ENCODE results near the gene TRAK1. TPM values are rescaled to one million over a fixed set of nuclear protein-coding genes. Genes with fewer than 3 reads are reported as not detected.
A peak's percentile ranks its signal among the peaks of the same experiment; 100 is the strongest.

TRAK1 gene
- total RNA-seq, 1 donor from 2014 or later = 50.7 TPM

DNA sequence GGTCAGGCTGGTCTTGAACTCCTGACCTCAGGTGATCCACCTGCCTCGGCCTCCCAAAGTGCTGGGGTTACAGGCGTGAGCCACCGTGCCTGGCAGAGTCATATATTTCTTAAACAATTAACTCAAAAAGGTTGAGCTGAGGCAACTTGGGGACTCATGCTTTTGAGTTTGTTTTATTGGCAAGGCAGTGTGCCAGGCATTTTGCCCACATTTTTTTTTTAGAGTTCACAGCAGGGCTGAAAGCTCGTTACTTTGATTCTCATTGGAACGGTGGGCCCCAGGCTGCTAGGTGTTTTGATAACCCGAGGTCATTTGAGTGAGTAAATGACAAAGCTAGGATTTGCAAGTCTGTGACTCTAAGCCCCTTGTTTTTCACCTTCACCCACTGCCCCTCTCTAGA lies 98.6 kb downstream of the TRAK1 start:
- Mint-ChIP-seq H3K4me1 (peaks cover 8% of the 10 kb centered on the region), H3K9me3 (no peaks in the 10 kb centered on the region), H3K27ac (peak overlapping the region; percentile 43), H3K27me3 (ENCODE audit: low read depth) (no peaks in the 10 kb centered on the region), H3K4me3 (no peak overlapping the region), H3K36me3 (peaks cover 17% of the 10 kb centered on the region)
- DNase-seq (ENCODE audit: low spot score in 2 of 2, unreplicated experiment in 2 of 2) = no peak
- TF ChIP-seq, protein P1, sequence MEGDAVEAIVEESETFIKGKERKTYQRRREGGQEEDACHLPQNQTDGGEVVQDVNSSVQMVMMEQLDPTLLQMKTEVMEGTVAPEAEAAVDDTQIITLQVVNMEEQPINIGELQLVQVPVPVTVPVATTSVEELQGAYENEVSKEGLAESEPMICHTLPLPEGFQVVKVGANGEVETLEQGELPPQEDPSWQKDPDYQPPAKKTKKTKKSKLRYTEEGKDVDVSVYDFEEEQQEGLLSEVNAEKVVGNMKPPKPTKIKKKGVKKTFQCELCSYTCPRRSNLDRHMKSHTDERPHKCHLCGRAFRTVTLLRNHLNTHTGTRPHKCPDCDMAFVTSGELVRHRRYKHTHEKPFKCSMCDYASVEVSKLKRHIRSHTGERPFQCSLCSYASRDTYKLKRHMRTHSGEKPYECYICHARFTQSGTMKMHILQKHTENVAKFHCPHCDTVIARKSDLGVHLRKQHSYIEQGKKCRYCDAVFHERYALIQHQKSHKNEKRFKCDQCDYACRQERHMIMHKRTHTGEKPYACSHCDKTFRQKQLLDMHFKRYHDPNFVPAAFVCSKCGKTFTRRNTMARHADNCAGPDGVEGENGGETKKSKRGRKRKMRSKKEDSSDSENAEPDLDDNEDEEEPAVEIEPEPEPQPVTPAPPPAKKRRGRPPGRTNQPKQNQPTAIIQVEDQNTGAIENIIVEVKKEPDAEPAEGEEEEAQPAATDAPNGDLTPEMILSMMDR (IDR thresholded peaks at IDR 0.05; ENCODE audit: unreplicated experiment) = no peak

DNA sequence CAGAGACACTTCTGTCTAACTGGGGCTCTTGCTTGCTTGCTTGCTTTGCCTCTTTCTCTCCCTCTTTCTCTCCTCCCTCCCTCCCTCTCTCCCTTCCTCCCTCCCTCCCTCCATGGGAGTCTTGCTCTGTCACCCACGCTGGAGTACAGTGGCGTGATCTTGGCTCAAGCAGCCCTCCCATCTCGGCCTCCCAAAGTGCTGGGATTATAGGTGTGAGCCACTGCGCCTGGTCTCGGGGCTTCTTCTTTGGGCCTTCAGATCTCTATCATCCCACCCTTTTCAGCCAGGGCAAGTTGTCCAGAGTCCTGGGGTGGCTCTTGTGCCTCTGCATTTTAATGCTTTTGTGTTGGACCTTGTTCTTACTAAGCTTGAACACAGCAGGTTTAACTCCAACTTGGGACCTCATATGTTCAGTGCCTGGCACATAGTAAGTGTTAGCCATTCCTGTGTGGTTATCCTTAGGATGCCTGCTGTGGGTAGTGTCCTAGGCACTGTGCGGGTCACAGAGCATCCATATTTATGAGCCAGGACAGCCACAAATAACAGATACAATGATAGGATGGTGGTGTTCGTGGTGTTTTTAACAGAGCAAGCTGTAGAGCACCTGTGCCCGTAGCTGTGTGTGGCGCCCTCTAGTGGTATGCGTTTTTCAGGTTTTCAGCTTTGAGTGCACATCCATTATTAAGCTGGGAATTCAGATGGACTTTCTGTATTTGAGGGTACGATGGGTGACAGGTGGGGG lies 99.7 kb downstream of the TRAK1 start:
- Mint-ChIP-seq H3K27ac (no peak overlapping the region), H3K4me3 (no peak overlapping the region), H3K4me1 (peaks cover 8% of the 10 kb centered on the region), H3K27me3 (ENCODE audit: low read depth) (no peaks in the 10 kb centered on the region), H3K36me3 (peaks cover 11% of the 10 kb centered on the region), H3K9me3 (no peaks in the 10 kb centered on the region)
- peak; percentile 54 to 84 for DNase-seq (ENCODE audit: low spot score in 2 of 2, unreplicated experiment in 2 of 2)
- TF ChIP-seq, protein P1 (IDR thresholded peaks at IDR 0.05; ENCODE audit: unreplicated experiment) = peak; percentile 86

DNA sequence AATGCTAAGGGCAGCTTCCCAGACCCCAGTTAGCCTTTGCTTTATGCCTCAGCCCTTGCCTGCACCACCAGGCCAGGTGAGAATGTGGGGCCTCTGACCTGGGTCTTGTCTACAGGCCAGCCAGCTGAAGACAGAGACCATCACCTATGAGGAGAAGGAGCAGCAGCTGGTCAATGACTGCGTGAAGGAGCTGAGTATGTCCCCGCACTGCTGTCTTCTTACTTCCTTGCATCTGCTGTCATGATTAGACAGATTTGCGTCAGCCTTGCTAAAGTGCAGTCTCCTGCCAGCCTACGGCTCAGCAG lies 100.2 kb downstream of the TRAK1 start:
- Mint-ChIP-seq H3K27ac (no peak overlapping the region), H3K4me1 (peaks cover 8% of the 10 kb centered on the region), H3K9me3 (no peaks in the 10 kb centered on the region)

DNA sequence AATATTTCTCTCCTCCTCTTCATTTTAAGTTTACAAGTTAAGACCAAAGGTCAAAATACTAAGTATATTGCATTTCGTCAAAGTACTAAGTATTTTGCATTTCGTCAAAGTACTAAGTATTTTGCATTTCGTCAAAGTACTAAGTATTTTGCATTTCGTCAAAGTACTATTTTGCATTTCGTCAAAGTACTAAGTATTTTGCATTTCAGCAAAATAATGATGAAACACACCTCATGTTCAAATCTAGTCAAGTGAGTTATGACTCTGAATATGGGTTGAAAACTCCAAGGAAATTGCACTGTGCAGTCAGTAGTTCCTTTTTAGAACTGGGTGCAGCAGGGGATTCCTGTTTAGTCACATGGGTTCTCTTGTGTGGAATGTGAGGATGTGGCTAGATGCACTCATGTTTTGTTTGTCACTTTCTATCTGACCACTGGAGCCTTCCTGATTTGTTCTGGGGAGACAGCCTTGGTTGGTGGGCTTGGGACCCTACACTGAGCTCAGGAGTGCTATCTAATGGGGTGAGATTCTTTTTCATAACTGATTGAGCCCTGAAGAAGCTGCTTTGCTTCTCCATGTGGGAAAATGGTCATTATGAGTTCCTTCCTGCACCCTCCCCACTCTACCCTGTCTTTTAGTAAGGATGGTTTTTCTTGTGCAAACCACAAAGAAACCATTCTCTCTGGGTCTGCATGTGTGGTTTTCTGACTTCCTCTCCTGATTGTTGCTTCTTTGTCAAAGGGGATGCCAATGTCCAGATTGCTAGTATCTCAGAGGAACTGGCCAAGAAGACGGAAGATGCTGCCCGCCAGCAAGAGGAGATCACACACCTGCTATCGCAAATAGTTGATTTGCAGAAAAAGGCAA lies 101.4 kb downstream of the TRAK1 start:
- no peaks in the 10 kb centered on the region for H3K27me3 Mint-ChIP-seq (ENCODE audit: low read depth)
- peaks cover 15% of the 10 kb centered on the region for H3K36me3 Mint-ChIP-seq
- no peak for DNase-seq (ENCODE audit: low spot score in 2 of 2, unreplicated experiment in 2 of 2)
- H3K9me3 Mint-ChIP-seq = no peaks in the 10 kb centered on the region
- peaks cover 8% of the 10 kb centered on the region for H3K4me1 Mint-ChIP-seq
- TF ChIP-seq, protein P1 (IDR thresholded peaks at IDR 0.05; ENCODE audit: unreplicated experiment) = no peak
- no peak overlapping the region for H3K27ac Mint-ChIP-seq
- no peak overlapping the region for H3K4me3 Mint-ChIP-seq

More for the DNA sequence above, 100.2 kb downstream of the TRAK1 start:
- no peak for DNase-seq (ENCODE audit: low spot score in 2 of 2, unreplicated experiment in 2 of 2)
- H3K4me3 Mint-ChIP-seq = no peak overlapping the region
- TF ChIP-seq, protein P1 (IDR thresholded peaks at IDR 0.05; ENCODE audit: unreplicated experiment) = no peak
- peaks cover 15% of the 10 kb centered on the region for H3K36me3 Mint-ChIP-seq
- no peaks in the 10 kb centered on the region for H3K27me3 Mint-ChIP-seq (ENCODE audit: low read depth)

DNA sequence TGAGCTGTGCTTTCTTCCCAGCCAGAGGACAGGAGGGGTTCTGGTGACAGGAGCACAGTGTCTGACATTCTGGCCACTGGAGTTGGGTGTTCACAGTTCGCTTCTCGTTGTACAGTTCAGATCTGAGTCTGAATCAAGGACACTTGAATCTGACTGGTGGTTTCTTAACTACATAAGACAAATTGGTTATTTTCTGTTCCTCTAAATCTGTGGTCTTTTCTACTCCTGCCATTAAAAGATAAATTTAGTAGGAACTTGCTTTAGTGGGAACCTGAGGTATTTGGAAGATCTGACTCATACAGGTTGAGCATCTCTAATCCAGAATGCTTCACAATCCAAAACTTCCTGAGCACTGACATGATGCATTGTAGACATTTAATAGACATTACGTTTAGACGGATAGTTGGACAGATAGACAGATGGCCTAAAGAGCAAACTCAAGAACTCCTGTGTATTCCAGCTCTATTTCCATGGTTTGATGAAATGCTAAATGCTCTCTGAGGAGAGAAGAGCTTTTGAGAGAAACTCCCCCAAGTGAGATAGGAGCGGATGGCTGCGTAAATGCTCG lies 103.9 kb downstream of the TRAK1 start:
- Mint-ChIP-seq H3K9me3 (no peaks in the 10 kb centered on the region), H3K4me1 (peaks cover 6% of the 10 kb centered on the region), H3K27ac (no peak overlapping the region), H3K4me3 (no peak overlapping the region), H3K27me3 (ENCODE audit: low read depth) (no peaks in the 10 kb centered on the region), H3K36me3 (peaks cover 16% of the 10 kb centered on the region)
- TF ChIP-seq, protein P1 (IDR thresholded peaks at IDR 0.05; ENCODE audit: unreplicated experiment) = no peak
- no peak for DNase-seq (ENCODE audit: low spot score in 2 of 2, unreplicated experiment in 2 of 2)

All from mesothelial cell of epicardium (in vitro differentiated cells).